GM23338 (cell line): ENCODE measurements around the gene ANKUB1.
"Not testable (repeated sequence)": the region's sequence is repeated elsewhere in the genome, so short reads cannot be mapped to it uniquely, and the experiment has no call there.

Experiments
- CREB1 ChIP-seq: fragments of 250-450 bp; sonication (Bioruptor Pico); IDR thresholded peaks from 2 replicates; pipeline ENCODE4 v1.5.0; 2020; ENCODE audit warnings: low read depth, mild to moderate bottlenecking, moderate library complexity
- EZH2 ChIP-seq: fragments of 200-600 bp; sonication (generic); IDR thresholded peaks from one replicate; pipeline ENCODE4 v1.8.0; 2017; ENCODE audit warnings: antibody characterized with exemption, mild to moderate bottlenecking, low read depth; ENCODE audit not compliant: unreplicated experiment
- EZH2phosphoT487 ChIP-seq: fragments of 200-600 bp; sonication (generic); IDR thresholded peaks from one replicate; pipeline ENCODE4 v1.8.1; 2018; ENCODE audit warnings: antibody characterized with exemption; ENCODE audit not compliant: unreplicated experiment
- JUNB ChIP-seq: IDR thresholded peaks from one replicate; pipeline ENCODE4 v1.6.1; 2016; ENCODE audit warnings: antibody characterized with exemption; ENCODE audit not compliant: unreplicated experiment
- NANOG ChIP-seq: IDR thresholded peaks from 2 replicates; pipeline ENCODE4 v1.6.1; 2016; ENCODE audit warnings: antibody characterized with exemption, borderline replicate concordance
- POLR2AphosphoS5 ChIP-seq: IDR thresholded peaks from 2 replicates; pipeline ENCODE4 v1.6.1; 2016; ENCODE audit warnings: antibody characterized with exemption, low read depth
- STAT1 ChIP-seq: IDR thresholded peaks from one replicate; pipeline ENCODE4 v1.6.1; 2016; ENCODE audit warnings: antibody characterized with exemption; ENCODE audit not compliant: unreplicated experiment
- ZNF114 ChIP-seq: fragments of 250-450 bp; sonication (Bioruptor Pico); IDR thresholded peaks from 2 replicates; pipeline ENCODE4 v1.5.0; 2020; ENCODE audit warnings: mild to moderate bottlenecking, moderate library complexity
- ZNF331 ChIP-seq: fragments of 250-450 bp; sonication (Bioruptor Pico); IDR thresholded peaks from 2 replicates; pipeline ENCODE4 v1.5.0; 2020; ENCODE audit warnings: low read depth, mild to moderate bottlenecking, moderate library complexity
- TF ChIP-seq, protein P1 (sequence below), 2 experiments: fragments of 200-600 bp in 1 of 2; sonication (generic) in 1 of 2; conservative IDR thresholded peaks; 2 replicates each; pipeline versions ENCODE4 v1.5.1 to v1.6.1; 2016 to 2017; ENCODE audit warnings: antibody characterized with exemption in 2 of 2, low read depth in 2 of 2, mild to moderate bottlenecking in 2 of 2, moderate library complexity in 1 of 2
- TF ChIP-seq, protein P2 (sequence below): IDR thresholded peaks from one replicate; pipeline ENCODE4 v1.6.1; 2018; ENCODE audit warnings: antibody characterized with exemption; ENCODE audit not compliant: unreplicated experiment
- TF ChIP-seq, protein P3 (sequence below): IDR thresholded peaks from 2 replicates; pipeline ENCODE4 v1.6.1; 2016; ENCODE audit warnings: antibody characterized with exemption
- TF ChIP-seq, protein P4 (sequence below): fragments of 250-450 bp; sonication (Bioruptor Pico); IDR thresholded peaks from 2 replicates; pipeline ENCODE4 v1.5.0; 2020; ENCODE audit warnings: mild to moderate bottlenecking, moderate library complexity

DNA sequence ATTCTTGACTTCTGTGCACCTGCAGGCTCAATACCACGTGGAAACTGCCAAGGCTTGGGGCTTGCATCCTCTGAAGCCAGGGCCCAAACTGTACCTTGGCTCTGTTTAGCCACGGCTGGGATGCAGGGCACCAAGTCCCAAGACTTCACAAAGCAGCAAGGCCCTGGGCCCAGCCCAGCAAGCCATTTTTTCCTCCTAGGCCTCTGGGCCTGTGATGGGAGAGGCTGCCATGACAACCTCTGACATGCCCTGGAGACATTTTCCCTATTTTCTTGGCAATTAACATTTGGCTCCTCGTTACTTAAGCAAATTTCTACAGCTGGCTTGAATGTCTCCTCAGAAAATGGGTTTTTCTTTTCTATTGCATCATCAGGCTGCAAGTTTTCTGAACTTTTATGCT is 46.1 kb upstream of the ANKUB1 start:
- TF ChIP-seq, protein P1, sequence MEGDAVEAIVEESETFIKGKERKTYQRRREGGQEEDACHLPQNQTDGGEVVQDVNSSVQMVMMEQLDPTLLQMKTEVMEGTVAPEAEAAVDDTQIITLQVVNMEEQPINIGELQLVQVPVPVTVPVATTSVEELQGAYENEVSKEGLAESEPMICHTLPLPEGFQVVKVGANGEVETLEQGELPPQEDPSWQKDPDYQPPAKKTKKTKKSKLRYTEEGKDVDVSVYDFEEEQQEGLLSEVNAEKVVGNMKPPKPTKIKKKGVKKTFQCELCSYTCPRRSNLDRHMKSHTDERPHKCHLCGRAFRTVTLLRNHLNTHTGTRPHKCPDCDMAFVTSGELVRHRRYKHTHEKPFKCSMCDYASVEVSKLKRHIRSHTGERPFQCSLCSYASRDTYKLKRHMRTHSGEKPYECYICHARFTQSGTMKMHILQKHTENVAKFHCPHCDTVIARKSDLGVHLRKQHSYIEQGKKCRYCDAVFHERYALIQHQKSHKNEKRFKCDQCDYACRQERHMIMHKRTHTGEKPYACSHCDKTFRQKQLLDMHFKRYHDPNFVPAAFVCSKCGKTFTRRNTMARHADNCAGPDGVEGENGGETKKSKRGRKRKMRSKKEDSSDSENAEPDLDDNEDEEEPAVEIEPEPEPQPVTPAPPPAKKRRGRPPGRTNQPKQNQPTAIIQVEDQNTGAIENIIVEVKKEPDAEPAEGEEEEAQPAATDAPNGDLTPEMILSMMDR (conservative IDR thresholded peaks at IDR 0.05; ENCODE audit: low read depth in 2 of 2), result not testable (repeated sequence)
- TF ChIP-seq POLR2AphosphoS5; EZH2phosphoT487; NANOG; CREB1 (CRISPR knock-in tag); EZH2; JUNB; ZNF331; ZNF114 (CRISPR knock-in tag); STAT1: not testable (repeated sequence)
- TF ChIP-seq, protein P2, sequence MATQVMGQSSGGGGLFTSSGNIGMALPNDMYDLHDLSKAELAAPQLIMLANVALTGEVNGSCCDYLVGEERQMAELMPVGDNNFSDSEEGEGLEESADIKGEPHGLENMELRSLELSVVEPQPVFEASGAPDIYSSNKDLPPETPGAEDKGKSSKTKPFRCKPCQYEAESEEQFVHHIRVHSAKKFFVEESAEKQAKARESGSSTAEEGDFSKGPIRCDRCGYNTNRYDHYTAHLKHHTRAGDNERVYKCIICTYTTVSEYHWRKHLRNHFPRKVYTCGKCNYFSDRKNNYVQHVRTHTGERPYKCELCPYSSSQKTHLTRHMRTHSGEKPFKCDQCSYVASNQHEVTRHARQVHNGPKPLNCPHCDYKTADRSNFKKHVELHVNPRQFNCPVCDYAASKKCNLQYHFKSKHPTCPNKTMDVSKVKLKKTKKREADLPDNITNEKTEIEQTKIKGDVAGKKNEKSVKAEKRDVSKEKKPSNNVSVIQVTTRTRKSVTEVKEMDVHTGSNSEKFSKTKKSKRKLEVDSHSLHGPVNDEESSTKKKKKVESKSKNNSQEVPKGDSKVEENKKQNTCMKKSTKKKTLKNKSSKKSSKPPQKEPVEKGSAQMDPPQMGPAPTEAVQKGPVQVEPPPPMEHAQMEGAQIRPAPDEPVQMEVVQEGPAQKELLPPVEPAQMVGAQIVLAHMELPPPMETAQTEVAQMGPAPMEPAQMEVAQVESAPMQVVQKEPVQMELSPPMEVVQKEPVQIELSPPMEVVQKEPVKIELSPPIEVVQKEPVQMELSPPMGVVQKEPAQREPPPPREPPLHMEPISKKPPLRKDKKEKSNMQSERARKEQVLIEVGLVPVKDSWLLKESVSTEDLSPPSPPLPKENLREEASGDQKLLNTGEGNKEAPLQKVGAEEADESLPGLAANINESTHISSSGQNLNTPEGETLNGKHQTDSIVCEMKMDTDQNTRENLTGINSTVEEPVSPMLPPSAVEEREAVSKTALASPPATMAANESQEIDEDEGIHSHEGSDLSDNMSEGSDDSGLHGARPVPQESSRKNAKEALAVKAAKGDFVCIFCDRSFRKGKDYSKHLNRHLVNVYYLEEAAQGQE, result not testable (repeated sequence)
- TF ChIP-seq, protein P3, sequence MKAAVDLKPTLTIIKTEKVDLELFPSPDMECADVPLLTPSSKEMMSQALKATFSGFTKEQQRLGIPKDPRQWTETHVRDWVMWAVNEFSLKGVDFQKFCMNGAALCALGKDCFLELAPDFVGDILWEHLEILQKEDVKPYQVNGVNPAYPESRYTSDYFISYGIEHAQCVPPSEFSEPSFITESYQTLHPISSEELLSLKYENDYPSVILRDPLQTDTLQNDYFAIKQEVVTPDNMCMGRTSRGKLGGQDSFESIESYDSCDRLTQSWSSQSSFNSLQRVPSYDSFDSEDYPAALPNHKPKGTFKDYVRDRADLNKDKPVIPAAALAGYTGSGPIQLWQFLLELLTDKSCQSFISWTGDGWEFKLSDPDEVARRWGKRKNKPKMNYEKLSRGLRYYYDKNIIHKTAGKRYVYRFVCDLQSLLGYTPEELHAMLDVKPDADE, result not testable (repeated sequence)
- TF ChIP-seq, protein P4, sequence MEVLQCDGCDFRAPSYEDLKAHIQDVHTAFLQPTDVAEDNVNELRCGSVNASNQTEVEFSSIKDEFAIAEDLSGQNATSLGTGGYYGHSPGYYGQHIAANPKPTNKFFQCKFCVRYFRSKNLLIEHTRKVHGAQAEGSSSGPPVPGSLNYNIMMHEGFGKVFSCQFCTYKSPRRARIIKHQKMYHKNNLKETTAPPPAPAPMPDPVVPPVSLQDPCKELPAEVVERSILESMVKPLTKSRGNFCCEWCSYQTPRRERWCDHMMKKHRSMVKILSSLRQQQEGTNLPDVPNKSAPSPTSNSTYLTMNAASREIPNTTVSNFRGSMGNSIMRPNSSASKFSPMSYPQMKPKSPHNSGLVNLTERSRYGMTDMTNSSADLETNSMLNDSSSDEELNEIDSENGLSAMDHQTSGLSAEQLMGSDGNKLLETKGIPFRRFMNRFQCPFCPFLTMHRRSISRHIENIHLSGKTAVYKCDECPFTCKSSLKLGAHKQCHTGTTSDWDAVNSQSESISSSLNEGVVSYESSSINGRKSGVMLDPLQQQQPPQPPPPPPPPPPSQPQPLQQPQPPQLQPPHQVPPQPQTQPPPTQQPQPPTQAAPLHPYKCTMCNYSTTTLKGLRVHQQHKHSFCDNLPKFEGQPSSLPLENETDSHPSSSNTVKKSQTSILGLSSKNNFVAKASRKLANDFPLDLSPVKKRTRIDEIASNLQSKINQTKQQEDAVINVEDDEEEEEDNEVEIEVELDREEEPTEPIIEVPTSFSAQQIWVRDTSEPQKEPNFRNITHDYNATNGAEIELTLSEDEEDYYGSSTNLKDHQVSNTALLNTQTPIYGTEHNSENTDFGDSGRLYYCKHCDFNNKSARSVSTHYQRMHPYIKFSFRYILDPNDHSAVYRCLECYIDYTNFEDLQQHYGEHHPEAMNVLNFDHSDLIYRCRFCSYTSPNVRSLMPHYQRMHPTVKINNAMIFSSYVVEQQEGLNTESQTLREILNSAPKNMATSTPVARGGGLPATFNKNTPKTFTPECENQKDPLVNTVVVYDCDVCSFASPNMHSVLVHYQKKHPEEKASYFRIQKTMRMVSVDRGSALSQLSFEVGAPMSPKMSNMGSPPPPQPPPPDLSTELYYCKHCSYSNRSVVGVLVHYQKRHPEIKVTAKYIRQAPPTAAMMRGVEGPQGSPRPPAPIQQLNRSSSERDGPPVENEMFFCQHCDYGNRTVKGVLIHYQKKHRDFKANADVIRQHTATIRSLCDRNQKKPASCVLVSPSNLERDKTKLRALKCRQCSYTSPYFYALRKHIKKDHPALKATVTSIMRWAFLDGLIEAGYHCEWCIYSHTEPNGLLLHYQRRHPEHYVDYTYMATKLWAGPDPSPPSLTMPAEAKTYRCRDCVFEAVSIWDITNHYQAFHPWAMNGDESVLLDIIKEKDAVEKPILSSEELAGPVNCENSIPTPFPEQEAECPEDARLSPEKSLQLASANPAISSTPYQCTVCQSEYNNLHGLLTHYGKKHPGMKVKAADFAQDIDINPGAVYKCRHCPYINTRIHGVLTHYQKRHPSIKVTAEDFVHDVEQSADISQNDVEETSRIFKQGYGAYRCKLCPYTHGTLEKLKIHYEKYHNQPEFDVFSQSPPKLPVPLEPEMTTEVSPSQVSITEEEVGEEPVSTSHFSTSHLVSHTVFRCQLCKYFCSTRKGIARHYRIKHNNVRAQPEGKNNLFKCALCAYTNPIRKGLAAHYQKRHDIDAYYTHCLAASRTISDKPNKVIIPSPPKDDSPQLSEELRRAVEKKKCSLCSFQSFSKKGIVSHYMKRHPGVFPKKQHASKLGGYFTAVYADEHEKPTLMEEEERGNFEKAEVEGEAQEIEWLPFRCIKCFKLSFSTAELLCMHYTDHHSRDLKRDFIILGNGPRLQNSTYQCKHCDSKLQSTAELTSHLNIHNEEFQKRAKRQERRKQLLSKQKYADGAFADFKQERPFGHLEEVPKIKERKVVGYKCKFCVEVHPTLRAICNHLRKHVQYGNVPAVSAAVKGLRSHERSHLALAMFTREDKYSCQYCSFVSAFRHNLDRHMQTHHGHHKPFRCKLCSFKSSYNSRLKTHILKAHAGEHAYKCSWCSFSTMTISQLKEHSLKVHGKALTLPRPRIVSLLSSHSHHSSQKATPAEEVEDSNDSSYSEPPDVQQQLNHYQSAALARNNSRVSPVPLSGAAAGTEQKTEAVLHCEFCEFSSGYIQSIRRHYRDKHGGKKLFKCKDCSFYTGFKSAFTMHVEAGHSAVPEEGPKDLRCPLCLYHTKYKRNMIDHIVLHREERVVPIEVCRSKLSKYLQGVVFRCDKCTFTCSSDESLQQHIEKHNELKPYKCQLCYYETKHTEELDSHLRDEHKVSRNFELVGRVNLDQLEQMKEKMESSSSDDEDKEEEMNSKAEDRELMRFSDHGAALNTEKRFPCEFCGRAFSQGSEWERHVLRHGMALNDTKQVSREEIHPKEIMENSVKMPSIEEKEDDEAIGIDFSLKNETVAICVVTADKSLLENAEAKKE (CRISPR knock-in tag), result not testable (repeated sequence)
